Measurements from ENCODE around the gene MAFF.
"Not testable (repeated sequence)": the region's sequence is repeated elsewhere in the genome, so short reads cannot be mapped to it uniquely, and the experiment has no call there.

Gene MAFF

GRCh38 chr22:38223289-38223960, 21.6 kb downstream of the MAFF start:
- DNase-seq (ENCODE audit: low read depth in 2 of 2): no peak

GRCh38 chr22:38226853-38227649, 25.3 kb downstream of the MAFF start:
- no peak for DNase-seq (ENCODE audit: low read depth in 2 of 2)

GRCh38 chr22:38228326-38228872, 26.6 kb downstream of the MAFF start:
- no peak for DNase-seq (ENCODE audit: low read depth in 2 of 2)

GRCh38 chr22:38228873-38229740, 27.3 kb downstream of the MAFF start:
- no peak for DNase-seq (ENCODE audit: low read depth in 2 of 2)

- DNase-seq (ENCODE audit: low read depth in 2 of 2): no peak
Observed at GRCh38 chr22:38230108-38230825, 28.5 kb downstream of the MAFF start.

GRCh38 chr22:38230916-38231315, 29.1 kb downstream of the MAFF start:
- no peak for DNase-seq (ENCODE audit: low read depth in 2 of 2)

- DNase-seq (ENCODE audit: low read depth in 2 of 2): no peak
Observed at GRCh38 chr22:38232196-38232595, 30.4 kb downstream of the MAFF start.

- DNase-seq (ENCODE audit: low read depth in 2 of 2): no peak
Observed at GRCh38 chr22:38233427-38233826, 31.6 kb downstream of the MAFF start.

GRCh38 chr22:38233856-38234255, 32.1 kb downstream of the MAFF start:
- not testable (repeated sequence) for DNase-seq (ENCODE audit: low read depth in 2 of 2)

GRCh38 chr22:38235240-38235850, 33.6 kb downstream of the MAFF start:
- DNase-seq (ENCODE audit: low read depth in 2 of 2): no peak

GRCh38 chr22:38236786-38237185, 35.0 kb downstream of the MAFF start:
- DNase-seq (ENCODE audit: low read depth in 2 of 2): no peak

GRCh38 chr22:38238519-38239071, 36.8 kb downstream of the MAFF start:
- no peak for DNase-seq (ENCODE audit: low read depth in 2 of 2)

GRCh38 chr22:38239101-38239761, 37.4 kb downstream of the MAFF start:
- DNase-seq (ENCODE audit: low read depth in 2 of 2): no peak

- DNase-seq (ENCODE audit: low read depth in 2 of 2): no peak
Observed at GRCh38 chr22:38240734-38241252, 39.0 kb downstream of the MAFF start.

GRCh38 chr22:38243007-38243765, 41.4 kb downstream of the MAFF start:
- DNase-seq (ENCODE audit: low read depth in 2 of 2): no peak

GRCh38 chr22:38244106-38244505, 42.3 kb downstream of the MAFF start:
- DNase-seq (ENCODE audit: low read depth in 2 of 2): no peak

GRCh38 chr22:38246046-38246658, 44.4 kb downstream of the MAFF start:
- no peak for DNase-seq (ENCODE audit: low read depth in 2 of 2)

GRCh38 chr22:38246692-38247091, 44.9 kb downstream of the MAFF start:
- DNase-seq (ENCODE audit: low read depth in 2 of 2): no peak

GRCh38 chr22:38247713-38248112, 45.9 kb downstream of the MAFF start:
- DNase-seq (ENCODE audit: low read depth in 2 of 2): no peak

Measured in stimulated activated CD4-positive, alpha-beta T cell treated with anti-CD3 and anti-CD28 coated beads, Interleukin-15, amount 100 ng/mL, for 48 hours (primary cell).